Gastroesophageal sphincter (tissue), 4 donors: ENCODE results near the gene ANKS1A. TPM values are rescaled to one million over a fixed set of nuclear protein-coding genes. Genes with fewer than 3 reads are reported as not detected.
A peak's percentile ranks its signal among the peaks of the same experiment; 100 is the strongest.

ENCODE experiments used
- ATAC-seq: fragments of 150-250 bp; one replicate; pipeline ENCODE4 v1.9.1; 2016; ENCODE audit warnings: mild to moderate bottlenecking, moderate library complexity
- H3K27ac ChIP-seq, 4 donors: fragments of 200-600 bp; sonication (generic) in 3 of 4; 1 replicate in 3 of 4; 2 replicates in 1 of 4; pipeline ENCODE4 v1.5.1; 2016 to 2019
- H3K27me3 ChIP-seq: fragments of 200-600 bp; sonication (generic); one replicate; pipeline ENCODE4 v1.5.1; 2019
- H3K36me3 ChIP-seq, 2 donors: fragments of 200-600 bp; sonication (generic); one replicate each; pipeline ENCODE4 v1.5.1; 2019; ENCODE audit warnings: control low read depth in 1 of 2
- H3K4me1 ChIP-seq, 3 donors: fragments of 200-600 bp; sonication (generic); 1 replicate in 2 of 3; 2 replicates in 1 of 3; pipeline ENCODE4 v1.5.1; 2016 to 2019; ENCODE audit warnings: control low read depth in 2 of 3
- H3K4me3 ChIP-seq, 2 donors: fragments of 200-600 bp; sonication (generic); one replicate each; pipeline ENCODE4 v1.5.1; 2019; ENCODE audit warnings: mild to moderate bottlenecking in 1 of 2, moderate library complexity in 1 of 2
- H3K9me3 ChIP-seq, 3 donors: fragments of 200-600 bp; sonication (generic); one replicate each; pipeline ENCODE4 v1.5.1; 2017 to 2019; ENCODE audit warnings: control low read depth in 2 of 3
- EP300 ChIP-seq: sonication (generic); formaldehyde crosslinking; IDR thresholded peaks from one replicate; pipeline ENCODE4 v1.6.1; 2017; ENCODE audit warnings: antibody characterized with exemption, mild to moderate bottlenecking
- POLR2A ChIP-seq, 2 donors: fragments of 450-650 bp; IDR thresholded peaks; one replicate each; pipeline ENCODE4 v1.6.1; 2017; ENCODE audit warnings: antibody characterized with exemption in 2 of 2, mild to moderate bottlenecking in 2 of 2, moderate library complexity in 1 of 2
- POLR2AphosphoS5 ChIP-seq: sonication (generic); formaldehyde crosslinking; IDR thresholded peaks from one replicate; pipeline ENCODE4 v1.6.1; 2017; ENCODE audit warnings: antibody characterized with exemption
- WGBS, 2 donors: methylation state at CpG; one replicate each; pipeline ENCODE4 v1.1.5; 2018; ENCODE audit warnings: low coverage in 1 of 2; 5-methylcytosine and 5-hydroxymethylcytosine counted together
- total RNA-seq, 4 donors: library from RNA; depleted of rRNA; stranded (reverse); fragments of >200 nt; gene quantifications; one replicate each; pipeline ENCODE4 v1.1.0, GENCODE V29; 2016
- TF ChIP-seq, protein P1 (sequence below), 4 experiments: fragments of 200-600 bp in 2 of 4; fragments of 450-650 bp in 2 of 4; sonication (generic) in 1 of 4; IDR thresholded peaks; one replicate each; pipeline ENCODE4 v1.5.1; 2017 to 2019; ENCODE audit warnings: antibody characterized with exemption in 4 of 4, mild to moderate bottlenecking in 2 of 4, moderate library complexity in 2 of 4

The ANKS1A gene
- total RNA-seq, 4 donors from 2014 or later: 52.0 to 135 (median 88.4) TPM

DNA sequence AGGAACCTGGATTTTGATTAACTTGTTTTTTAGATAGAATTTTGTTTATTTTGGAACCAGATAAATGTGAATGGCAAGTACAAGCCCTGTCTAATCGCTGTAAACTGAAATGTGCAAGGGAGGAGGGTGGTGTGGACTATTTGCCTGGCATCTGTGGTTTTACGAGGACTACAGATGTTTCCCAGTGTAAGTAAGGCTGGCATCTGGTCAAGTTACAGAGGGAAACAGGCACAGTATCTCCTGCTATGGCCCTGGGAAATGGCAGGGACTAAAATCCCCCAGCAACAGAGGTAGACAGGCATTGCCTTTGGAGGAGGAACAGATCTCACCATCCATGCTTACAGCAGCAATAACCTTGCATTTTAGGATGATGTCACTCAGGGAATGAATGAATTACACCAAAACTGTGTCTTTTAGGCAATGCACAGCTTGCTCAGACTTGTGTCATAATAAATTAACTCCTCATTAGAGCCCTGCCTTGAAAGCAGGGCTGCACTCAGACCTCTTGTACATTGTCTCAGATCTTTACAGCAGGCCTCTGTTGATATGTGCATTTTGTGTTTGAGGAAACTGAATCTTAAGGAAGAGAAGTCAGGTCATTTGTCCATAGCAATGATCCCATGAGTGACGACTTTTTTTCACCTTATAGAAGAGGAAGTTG is 155.8 kb downstream of the ANKS1A start:
- WGBS, 2 donors: 46% methylated on average over 3 of the region's 3 CpGs; no CpG with 5 or more reads in 1 of the 2 donors
- H3K4me3 ChIP-seq: no peak overlapping the region
- no peaks in the 10 kb centered on the region for H3K36me3 ChIP-seq
- H3K9me3 ChIP-seq: no peaks in the 10 kb centered on the region
- no peak for TF ChIP-seq POLR2AphosphoS5
- TF ChIP-seq, protein P1, sequence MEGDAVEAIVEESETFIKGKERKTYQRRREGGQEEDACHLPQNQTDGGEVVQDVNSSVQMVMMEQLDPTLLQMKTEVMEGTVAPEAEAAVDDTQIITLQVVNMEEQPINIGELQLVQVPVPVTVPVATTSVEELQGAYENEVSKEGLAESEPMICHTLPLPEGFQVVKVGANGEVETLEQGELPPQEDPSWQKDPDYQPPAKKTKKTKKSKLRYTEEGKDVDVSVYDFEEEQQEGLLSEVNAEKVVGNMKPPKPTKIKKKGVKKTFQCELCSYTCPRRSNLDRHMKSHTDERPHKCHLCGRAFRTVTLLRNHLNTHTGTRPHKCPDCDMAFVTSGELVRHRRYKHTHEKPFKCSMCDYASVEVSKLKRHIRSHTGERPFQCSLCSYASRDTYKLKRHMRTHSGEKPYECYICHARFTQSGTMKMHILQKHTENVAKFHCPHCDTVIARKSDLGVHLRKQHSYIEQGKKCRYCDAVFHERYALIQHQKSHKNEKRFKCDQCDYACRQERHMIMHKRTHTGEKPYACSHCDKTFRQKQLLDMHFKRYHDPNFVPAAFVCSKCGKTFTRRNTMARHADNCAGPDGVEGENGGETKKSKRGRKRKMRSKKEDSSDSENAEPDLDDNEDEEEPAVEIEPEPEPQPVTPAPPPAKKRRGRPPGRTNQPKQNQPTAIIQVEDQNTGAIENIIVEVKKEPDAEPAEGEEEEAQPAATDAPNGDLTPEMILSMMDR (IDR thresholded peaks at IDR 0.05): no peak
- no peak for TF ChIP-seq EP300
- no peak for TF ChIP-seq POLR2A (IDR thresholded peaks at IDR 0.05)
- no peaks in the 10 kb centered on the region for H3K27me3 ChIP-seq
- H3K4me1 ChIP-seq: peaks cover 55 to 100% (median 96%) of the 10 kb centered on the region in 3 donors
- peak overlapping the region; percentile 85 to 98 (median 94) for H3K27ac ChIP-seq
- peak; percentile 9 for ATAC-seq

DNA sequence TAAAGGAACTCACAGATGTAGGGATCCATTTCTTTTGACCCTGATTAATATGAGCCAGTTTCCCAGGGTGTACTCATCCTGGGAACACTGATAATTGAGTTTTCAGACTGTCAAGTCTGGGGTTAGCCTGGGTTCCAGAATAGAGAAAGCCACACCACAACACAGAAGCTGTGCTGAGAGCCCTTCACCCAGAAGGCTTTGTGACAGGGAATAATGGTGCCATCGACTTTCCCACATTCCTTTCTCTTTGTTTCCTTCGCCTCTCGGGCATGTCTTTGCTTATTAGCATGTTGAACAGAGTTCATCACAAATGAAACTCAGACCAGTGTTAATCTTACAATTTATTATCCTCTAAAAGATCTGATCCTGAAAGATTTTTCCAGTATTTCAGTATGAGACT is 157.0 kb downstream of the ANKS1A start:
- peaks cover 54 to 100% (median 95%) of the 10 kb centered on the region in 3 donors for H3K4me1 ChIP-seq
- no peaks in the 10 kb centered on the region for H3K36me3 ChIP-seq
- no peak for TF ChIP-seq POLR2AphosphoS5
- TF ChIP-seq, protein P1 (IDR thresholded peaks at IDR 0.05): no peak
- TF ChIP-seq POLR2A (IDR thresholded peaks at IDR 0.05): no peak
- no peak for TF ChIP-seq EP300
- WGBS, 2 donors: 6 to 43% methylated on average over 3 of the region's 3 CpGs
- peak overlapping the region; percentile 85 to 98 (median 94) for H3K27ac ChIP-seq
- H3K9me3 ChIP-seq: no peaks in the 10 kb centered on the region
- H3K27me3 ChIP-seq: no peaks in the 10 kb centered on the region
- no peak for ATAC-seq
- H3K4me3 ChIP-seq: no peak overlapping the region

DNA sequence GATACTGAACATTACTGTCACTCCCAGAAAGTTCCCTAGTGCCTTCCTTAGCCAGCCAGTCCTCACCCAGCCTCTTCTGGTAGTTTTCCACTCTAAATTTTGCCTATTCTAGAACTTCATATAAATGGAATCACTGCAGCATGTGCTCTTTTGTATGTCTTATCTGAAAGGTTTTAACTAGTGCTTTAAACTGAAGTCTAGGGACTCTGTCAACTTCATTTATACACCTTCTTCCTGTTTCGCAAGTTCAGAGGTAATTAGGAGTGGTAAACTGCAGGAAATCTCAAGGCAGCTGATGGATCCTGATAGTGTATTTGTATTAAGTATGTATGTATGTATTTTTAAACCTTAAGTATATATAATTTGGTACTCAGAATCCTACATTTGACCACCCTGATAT is 157.8 kb downstream of the ANKS1A start:
- WGBS, 2 donors: 42 to 54% methylated on average over 1 of the region's 1 CpG
- peaks cover 0 to 2% of the 10 kb centered on the region in 2 donors for H3K36me3 ChIP-seq
- no peaks in the 10 kb centered on the region for H3K9me3 ChIP-seq
- ATAC-seq: no peak
- peaks cover 47 to 100% (median 89%) of the 10 kb centered on the region in 3 donors for H3K4me1 ChIP-seq
- peak overlapping the region; percentile 85 to 98 (median 94) for H3K27ac ChIP-seq
- no peaks in the 10 kb centered on the region for H3K27me3 ChIP-seq
- TF ChIP-seq POLR2A (IDR thresholded peaks at IDR 0.05) (no peak), POLR2AphosphoS5 (no peak), EP300 (no peak)
- TF ChIP-seq, protein P1 (IDR thresholded peaks at IDR 0.05): no peak
- no peak overlapping the region for H3K4me3 ChIP-seq

DNA sequence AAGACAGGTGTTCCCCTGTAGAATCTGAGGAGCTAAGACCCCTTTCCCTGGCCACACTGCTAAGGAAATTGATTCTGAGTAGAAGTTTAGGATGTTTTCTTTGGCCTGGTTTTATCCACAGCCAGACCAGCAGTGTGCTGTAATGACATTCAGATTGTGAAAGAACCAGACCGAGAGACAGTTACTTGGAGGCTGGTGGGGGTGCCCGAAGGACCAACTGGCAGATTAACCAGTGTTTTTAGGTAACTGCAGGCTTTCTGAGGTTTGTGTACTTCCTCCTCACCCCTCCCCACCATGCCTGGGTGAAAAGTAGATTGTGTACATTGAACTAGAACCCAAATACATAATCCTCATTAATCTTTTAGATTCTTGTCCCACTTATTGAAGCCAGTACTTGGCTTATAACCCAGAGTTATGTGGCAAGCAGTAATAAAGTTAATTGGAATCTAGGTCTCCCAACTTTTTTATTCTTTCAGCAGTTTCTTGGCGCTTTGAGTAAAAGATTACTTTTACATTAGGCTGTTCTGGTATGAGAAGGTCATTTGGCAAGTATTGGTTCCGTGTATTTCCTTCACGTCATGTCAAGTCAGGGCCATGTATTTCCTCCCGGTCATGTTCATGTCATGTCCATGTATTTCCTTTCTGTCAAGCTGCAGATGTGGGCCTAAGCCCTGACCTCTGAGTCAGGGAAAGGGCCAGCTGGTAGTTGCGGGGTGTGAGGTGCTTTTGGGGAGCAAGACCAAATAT is 158.4 kb downstream of the ANKS1A start:
- Histone ChIP-seq H3K36me3 (peaks cover 0 to 5% of the 10 kb centered on the region in 2 donors), H3K4me3 (peak overlapping the region in 1 of 2 donors; percentile 8), H3K9me3 (no peaks in the 10 kb centered on the region), H3K4me1 (peaks cover 47 to 100% (median 87%) of the 10 kb centered on the region in 3 donors), H3K27ac (peak overlapping the region; percentile 85 to 98 (median 94)), H3K27me3 (no peaks in the 10 kb centered on the region)
- 11 to 30% methylated on average over 4 to 7 of the region's 7 CpGs for WGBS, 2 donors
- no peak for TF ChIP-seq EP300
- peak; percentile 67 for TF ChIP-seq POLR2AphosphoS5
- ATAC-seq: peak; percentile 79

DNA sequence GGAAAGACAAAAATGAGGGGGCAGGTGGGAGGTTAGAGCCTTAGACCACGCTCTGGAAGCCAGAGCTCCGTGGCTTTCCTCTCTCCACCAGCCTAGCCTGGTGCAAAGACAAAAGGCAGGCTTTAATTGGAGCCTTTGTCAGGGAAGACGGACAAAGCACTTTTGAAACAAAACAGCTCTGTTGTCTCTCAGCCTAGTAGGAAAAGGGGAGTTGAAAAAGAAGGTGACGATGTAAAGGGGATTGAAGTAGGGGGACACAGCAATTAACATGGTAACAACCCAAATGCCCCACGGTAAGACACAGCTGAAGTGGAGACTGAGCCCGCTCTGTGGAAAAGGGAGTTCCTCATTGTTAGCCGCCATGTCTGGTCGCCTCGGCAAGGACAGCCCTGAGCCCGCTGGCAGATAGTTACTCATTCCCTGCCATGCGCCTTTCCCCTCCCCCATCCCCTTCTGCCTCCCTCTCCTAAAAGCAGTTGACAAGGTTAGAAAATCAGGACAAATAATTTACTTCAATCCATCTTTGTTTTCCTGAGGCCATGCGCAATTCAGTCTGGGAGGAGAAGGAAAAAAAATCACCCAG is 159.1 kb downstream of the ANKS1A start:
- TF ChIP-seq, protein P1 (IDR thresholded peaks at IDR 0.05): no peak
- TF ChIP-seq POLR2A (IDR thresholded peaks at IDR 0.05): no peak
- TF ChIP-seq POLR2AphosphoS5: no peak
- no peak for TF ChIP-seq EP300
- Histone ChIP-seq H3K27me3 (no peaks in the 10 kb centered on the region), H3K36me3 (peaks cover 0 to 5% of the 10 kb centered on the region in 2 donors), H3K9me3 (no peaks in the 10 kb centered on the region), H3K27ac (peak overlapping the region; percentile 85 to 98 (median 94)), H3K4me3 (peak overlapping the region in 1 of 2 donors; percentile 8), H3K4me1 (peaks cover 45 to 100% (median 81%) of the 10 kb centered on the region in 3 donors)
- WGBS, 2 donors: 44 to 52% methylated on average over 6 to 10 of the region's 12 CpGs
- ATAC-seq: no peak
